ENCODE measurements around the gene PTH2R.

DNA sequence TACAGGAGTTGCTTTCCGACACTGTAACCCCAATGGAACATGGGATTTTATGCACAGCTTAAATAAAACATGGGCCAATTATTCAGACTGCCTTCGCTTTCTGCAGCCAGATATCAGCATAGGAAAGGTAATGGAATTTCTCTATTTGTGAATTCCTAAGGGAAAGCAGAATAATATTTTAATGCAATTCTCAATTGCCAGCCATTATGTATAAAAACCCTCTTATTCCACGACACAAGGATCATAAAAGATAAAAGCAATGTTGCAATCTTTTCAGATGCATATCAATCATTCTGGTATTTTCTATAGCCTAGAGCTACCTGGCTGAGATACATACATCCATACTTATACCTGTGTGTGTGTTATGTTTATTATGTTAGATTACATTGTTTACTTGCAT is 31.2 kb downstream of the PTH2R start:
- TF ChIP-seq, protein P1, sequence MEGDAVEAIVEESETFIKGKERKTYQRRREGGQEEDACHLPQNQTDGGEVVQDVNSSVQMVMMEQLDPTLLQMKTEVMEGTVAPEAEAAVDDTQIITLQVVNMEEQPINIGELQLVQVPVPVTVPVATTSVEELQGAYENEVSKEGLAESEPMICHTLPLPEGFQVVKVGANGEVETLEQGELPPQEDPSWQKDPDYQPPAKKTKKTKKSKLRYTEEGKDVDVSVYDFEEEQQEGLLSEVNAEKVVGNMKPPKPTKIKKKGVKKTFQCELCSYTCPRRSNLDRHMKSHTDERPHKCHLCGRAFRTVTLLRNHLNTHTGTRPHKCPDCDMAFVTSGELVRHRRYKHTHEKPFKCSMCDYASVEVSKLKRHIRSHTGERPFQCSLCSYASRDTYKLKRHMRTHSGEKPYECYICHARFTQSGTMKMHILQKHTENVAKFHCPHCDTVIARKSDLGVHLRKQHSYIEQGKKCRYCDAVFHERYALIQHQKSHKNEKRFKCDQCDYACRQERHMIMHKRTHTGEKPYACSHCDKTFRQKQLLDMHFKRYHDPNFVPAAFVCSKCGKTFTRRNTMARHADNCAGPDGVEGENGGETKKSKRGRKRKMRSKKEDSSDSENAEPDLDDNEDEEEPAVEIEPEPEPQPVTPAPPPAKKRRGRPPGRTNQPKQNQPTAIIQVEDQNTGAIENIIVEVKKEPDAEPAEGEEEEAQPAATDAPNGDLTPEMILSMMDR (IDR thresholded peaks at IDR 0.05; ENCODE audit: low read depth, low read length, missing input control) = no peak
- TF ChIP-seq, protein P2, sequence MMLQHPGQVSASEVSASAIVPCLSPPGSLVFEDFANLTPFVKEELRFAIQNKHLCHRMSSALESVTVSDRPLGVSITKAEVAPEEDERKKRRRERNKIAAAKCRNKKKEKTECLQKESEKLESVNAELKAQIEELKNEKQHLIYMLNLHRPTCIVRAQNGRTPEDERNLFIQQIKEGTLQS (IDR thresholded peaks at IDR 0.05) = no peak
- TF ChIP-seq RAD21 (IDR thresholded peaks at IDR 0.05) (no peak), SP1 (IDR thresholded peaks at IDR 0.05) (no peak), TAF1 (conservative IDR thresholded peaks at IDR 0.05) (no peak), GABPA (IDR thresholded peaks at IDR 0.05 in 1 of 2, conservative IDR thresholded peaks at IDR 0.05 in 1 of 2) (no peak), JUND (IDR thresholded peaks at IDR 0.05) (no peak), YY1 (IDR thresholded peaks at IDR 0.05) (no peak), EGR1 (IDR thresholded peaks at IDR 0.05; ENCODE audit: low read depth in 2 of 2) (no peak), HNF4G (IDR thresholded peaks at IDR 0.05) (no peak), FOXA1 (IDR thresholded peaks at IDR 0.05) (no peak)
- TF ChIP-seq, protein P3, sequence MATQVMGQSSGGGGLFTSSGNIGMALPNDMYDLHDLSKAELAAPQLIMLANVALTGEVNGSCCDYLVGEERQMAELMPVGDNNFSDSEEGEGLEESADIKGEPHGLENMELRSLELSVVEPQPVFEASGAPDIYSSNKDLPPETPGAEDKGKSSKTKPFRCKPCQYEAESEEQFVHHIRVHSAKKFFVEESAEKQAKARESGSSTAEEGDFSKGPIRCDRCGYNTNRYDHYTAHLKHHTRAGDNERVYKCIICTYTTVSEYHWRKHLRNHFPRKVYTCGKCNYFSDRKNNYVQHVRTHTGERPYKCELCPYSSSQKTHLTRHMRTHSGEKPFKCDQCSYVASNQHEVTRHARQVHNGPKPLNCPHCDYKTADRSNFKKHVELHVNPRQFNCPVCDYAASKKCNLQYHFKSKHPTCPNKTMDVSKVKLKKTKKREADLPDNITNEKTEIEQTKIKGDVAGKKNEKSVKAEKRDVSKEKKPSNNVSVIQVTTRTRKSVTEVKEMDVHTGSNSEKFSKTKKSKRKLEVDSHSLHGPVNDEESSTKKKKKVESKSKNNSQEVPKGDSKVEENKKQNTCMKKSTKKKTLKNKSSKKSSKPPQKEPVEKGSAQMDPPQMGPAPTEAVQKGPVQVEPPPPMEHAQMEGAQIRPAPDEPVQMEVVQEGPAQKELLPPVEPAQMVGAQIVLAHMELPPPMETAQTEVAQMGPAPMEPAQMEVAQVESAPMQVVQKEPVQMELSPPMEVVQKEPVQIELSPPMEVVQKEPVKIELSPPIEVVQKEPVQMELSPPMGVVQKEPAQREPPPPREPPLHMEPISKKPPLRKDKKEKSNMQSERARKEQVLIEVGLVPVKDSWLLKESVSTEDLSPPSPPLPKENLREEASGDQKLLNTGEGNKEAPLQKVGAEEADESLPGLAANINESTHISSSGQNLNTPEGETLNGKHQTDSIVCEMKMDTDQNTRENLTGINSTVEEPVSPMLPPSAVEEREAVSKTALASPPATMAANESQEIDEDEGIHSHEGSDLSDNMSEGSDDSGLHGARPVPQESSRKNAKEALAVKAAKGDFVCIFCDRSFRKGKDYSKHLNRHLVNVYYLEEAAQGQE (IDR thresholded peaks at IDR 0.05) = no peak
- TF ChIP-seq, protein P4, sequence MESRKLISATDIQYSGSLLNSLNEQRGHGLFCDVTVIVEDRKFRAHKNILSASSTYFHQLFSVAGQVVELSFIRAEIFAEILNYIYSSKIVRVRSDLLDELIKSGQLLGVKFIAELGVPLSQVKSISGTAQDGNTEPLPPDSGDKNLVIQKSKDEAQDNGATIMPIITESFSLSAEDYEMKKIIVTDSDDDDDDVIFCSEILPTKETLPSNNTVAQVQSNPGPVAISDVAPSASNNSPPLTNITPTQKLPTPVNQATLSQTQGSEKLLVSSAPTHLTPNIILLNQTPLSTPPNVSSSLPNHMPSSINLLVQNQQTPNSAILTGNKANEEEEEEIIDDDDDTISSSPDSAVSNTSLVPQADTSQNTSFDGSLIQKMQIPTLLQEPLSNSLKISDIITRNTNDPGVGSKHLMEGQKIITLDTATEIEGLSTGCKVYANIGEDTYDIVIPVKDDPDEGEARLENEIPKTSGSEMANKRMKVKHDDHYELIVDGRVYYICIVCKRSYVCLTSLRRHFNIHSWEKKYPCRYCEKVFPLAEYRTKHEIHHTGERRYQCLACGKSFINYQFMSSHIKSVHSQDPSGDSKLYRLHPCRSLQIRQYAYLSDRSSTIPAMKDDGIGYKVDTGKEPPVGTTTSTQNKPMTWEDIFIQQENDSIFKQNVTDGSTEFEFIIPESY (IDR thresholded peaks at IDR 0.05) = no peak
- TF ChIP-seq, protein P5, sequence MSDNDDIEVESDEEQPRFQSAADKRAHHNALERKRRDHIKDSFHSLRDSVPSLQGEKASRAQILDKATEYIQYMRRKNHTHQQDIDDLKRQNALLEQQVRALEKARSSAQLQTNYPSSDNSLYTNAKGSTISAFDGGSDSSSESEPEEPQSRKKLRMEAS (IDR thresholded peaks at IDR 0.05) = no peak
